ENCODE data around the gene CACNA2D3. TPM values are rescaled to one million over a fixed set of nuclear protein-coding genes. Genes with fewer than 3 reads are reported as not detected.

The CACNA2D3 gene
- total RNA-seq, 1 donor from 2014 or later, result not detected

DNA sequence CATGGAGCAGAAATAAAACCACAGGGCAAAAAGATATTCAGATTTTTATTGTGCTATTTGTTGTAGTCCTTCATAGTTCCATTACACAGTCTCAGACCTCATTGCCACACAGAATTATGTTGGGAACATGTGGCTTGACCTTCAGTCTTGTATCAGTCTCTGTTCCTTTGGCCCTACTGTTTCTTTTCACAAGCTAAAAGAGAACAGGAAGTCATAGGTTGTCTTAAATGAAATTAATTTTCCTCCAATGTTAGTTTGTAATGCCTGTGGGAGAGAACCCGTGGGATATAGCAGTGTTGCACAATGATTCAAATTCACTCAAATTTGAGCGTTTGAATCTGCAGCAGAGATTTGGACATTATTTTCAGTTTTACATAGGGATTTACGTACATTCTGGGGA, 445.6 kb downstream of the CACNA2D3 start:
- Histone ChIP-seq H3K4me1 (peaks cover 2% of the 10 kb centered on the region), H3K27me3 (no peaks in the 10 kb centered on the region), H3K4me3 (no peak overlapping the region), H3K4me2 (no peak overlapping the region), H4K20me1 (ENCODE audit: low read depth) (no peaks in the 10 kb centered on the region), H3F3A (ENCODE audit: low read depth) (no peaks in the 10 kb centered on the region), H3K27ac (no peak overlapping the region), H3K36me3 (no peaks in the 10 kb centered on the region), H3K79me2 (ENCODE audit: low read depth) (no peaks in the 10 kb centered on the region), H2AFZ (replicated peaks) (no peak overlapping the region), H3K9me3 (ENCODE audit: low read depth) (no peaks in the 10 kb centered on the region), H3K9ac (no peak overlapping the region)
- DNase-seq (ENCODE audit: low spot score), result no peak
- peaks cover 2% of the 10 kb centered on the region for H3K27me3 Mint-ChIP-seq (ENCODE audit: insufficient read depth, low read depth)
- no peak overlapping the region for H3K4me3 Mint-ChIP-seq
- no peaks in the 10 kb centered on the region for H3K36me3 Mint-ChIP-seq
- H3K27ac Mint-ChIP-seq, result no peak overlapping the region
- H3K4me1 Mint-ChIP-seq, result peaks cover 13% of the 10 kb centered on the region
- peaks cover 4% of the 10 kb centered on the region for H3K9me3 Mint-ChIP-seq
- no peak for TF ChIP-seq EZH2phosphoT487 (IDR thresholded peaks at IDR 0.05)

DNA sequence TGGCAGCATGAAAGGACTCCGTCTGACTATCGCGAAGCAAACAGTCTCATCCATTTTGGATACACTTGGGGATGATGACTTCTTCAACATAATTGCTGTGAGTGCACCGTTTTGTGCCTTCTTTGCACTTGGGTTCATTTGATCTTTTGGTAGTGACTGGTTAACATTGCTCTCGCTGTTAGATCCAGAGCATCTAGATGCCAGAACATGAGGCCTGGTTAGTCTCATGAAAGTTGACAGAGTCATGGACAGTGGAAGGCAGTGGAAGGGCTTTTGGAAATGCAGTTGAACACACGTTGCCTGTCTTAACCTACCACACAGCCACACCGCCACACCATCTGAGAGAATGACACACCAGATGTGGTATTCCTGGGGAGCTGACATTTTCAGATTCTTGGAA, 447.7 kb downstream of the CACNA2D3 start:
- H3K27me3 Mint-ChIP-seq (ENCODE audit: insufficient read depth, low read depth), result peaks cover 2% of the 10 kb centered on the region
- no peak for TF ChIP-seq EZH2 (IDR thresholded peaks at IDR 0.05)
- no peaks in the 10 kb centered on the region for H3K36me3 Mint-ChIP-seq
- Histone ChIP-seq H4K20me1 (ENCODE audit: low read depth) (no peaks in the 10 kb centered on the region), H2AFZ (replicated peaks) (no peak overlapping the region), H3K27me3 (no peaks in the 10 kb centered on the region), H3K9me3 (ENCODE audit: low read depth) (no peaks in the 10 kb centered on the region), H3K4me2 (no peak overlapping the region), H3K36me3 (no peaks in the 10 kb centered on the region), H3K79me2 (ENCODE audit: low read depth) (no peaks in the 10 kb centered on the region), H3K27ac (no peak overlapping the region), H3F3A (ENCODE audit: low read depth) (no peaks in the 10 kb centered on the region), H3K4me3 (no peak overlapping the region), H3K4me1 (peaks cover 8% of the 10 kb centered on the region), H3K9ac (no peak overlapping the region)
- no peak overlapping the region for H3K27ac Mint-ChIP-seq
- no peak for DNase-seq (ENCODE audit: low spot score)
- H3K4me1 Mint-ChIP-seq, result peaks cover 16% of the 10 kb centered on the region
- peaks cover 4% of the 10 kb centered on the region for H3K9me3 Mint-ChIP-seq
- no peak overlapping the region for H3K4me3 Mint-ChIP-seq

DNA sequence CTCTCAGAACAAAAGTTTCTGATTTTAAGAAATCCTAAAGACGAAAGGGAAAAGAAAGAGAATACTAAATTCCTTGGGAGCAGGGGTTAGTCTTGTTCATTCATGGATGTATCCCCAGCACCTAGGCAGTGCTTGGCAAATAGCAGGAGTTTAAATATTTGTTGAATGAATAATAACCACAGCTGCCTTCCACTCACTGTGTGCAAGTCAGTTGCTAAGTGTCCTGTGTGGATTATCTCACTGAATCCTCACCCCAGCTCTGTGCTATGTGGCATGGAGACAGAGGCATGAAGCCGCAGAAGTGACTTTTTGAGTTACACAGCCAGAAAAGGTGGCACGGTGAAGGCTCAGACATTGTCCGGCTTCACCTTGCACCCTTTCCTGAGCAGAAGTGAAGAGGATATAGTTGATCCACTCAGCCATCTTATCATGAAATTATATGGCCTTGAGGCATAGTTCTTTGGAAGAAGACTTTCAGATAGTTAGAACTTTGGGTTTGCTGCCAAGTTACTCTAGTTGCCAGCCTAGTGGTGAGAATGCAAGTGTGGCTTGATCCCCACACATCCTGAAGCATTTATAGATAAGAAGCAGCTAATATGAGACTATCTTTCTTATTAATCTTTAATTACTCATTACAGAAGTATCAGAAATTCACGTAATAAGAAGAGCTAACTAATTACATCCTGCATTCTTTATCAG, 450.0 kb downstream of the CACNA2D3 start:
- Histone ChIP-seq H3K79me2 (ENCODE audit: low read depth) (no peaks in the 10 kb centered on the region), H3K9me3 (ENCODE audit: low read depth) (no peaks in the 10 kb centered on the region), H3K4me3 (no peak overlapping the region), H3K36me3 (no peaks in the 10 kb centered on the region), H4K20me1 (ENCODE audit: low read depth) (no peaks in the 10 kb centered on the region), H3K4me1 (peaks cover 8% of the 10 kb centered on the region), H3K4me2 (no peak overlapping the region), H3F3A (ENCODE audit: low read depth) (no peaks in the 10 kb centered on the region), H3K27ac (no peak overlapping the region), H2AFZ (replicated peaks) (no peak overlapping the region), H3K27me3 (no peaks in the 10 kb centered on the region), H3K9ac (no peak overlapping the region)
- peaks cover 4% of the 10 kb centered on the region for H3K9me3 Mint-ChIP-seq
- H3K27me3 Mint-ChIP-seq (ENCODE audit: insufficient read depth, low read depth), result peaks cover 7% of the 10 kb centered on the region
- TF ChIP-seq EZH2phosphoT487 (IDR thresholded peaks at IDR 0.05), result no peak
- TF ChIP-seq, protein P1, sequence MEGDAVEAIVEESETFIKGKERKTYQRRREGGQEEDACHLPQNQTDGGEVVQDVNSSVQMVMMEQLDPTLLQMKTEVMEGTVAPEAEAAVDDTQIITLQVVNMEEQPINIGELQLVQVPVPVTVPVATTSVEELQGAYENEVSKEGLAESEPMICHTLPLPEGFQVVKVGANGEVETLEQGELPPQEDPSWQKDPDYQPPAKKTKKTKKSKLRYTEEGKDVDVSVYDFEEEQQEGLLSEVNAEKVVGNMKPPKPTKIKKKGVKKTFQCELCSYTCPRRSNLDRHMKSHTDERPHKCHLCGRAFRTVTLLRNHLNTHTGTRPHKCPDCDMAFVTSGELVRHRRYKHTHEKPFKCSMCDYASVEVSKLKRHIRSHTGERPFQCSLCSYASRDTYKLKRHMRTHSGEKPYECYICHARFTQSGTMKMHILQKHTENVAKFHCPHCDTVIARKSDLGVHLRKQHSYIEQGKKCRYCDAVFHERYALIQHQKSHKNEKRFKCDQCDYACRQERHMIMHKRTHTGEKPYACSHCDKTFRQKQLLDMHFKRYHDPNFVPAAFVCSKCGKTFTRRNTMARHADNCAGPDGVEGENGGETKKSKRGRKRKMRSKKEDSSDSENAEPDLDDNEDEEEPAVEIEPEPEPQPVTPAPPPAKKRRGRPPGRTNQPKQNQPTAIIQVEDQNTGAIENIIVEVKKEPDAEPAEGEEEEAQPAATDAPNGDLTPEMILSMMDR (IDR thresholded peaks at IDR 0.05), result no peak
- no peak for TF ChIP-seq EZH2 (IDR thresholded peaks at IDR 0.05)
- H3K4me1 Mint-ChIP-seq, result peaks cover 21% of the 10 kb centered on the region
- H3K4me3 Mint-ChIP-seq, result no peak overlapping the region
- H3K27ac Mint-ChIP-seq, result no peak overlapping the region
- no peak for DNase-seq (ENCODE audit: low spot score)
- H3K36me3 Mint-ChIP-seq, result no peaks in the 10 kb centered on the region

DNA sequence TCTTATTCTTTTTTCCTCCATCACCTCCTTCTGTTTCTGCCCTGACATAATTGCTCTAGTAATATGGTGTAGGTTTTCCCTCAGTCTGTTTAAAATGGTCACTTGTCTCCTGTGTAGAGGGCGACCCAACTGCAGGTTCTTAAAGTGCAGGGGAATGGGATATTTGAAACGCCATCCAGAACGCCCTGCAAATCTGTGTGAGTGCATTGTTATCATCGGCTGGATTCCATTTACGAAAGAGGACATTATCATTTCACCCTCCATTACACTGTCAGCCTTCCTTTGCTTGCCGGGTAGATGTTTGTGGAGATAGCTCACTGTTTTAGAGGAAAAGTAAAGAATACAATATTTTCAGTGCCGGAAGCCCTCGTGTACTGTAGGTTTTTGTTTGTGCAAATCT, 451.5 kb downstream of the CACNA2D3 start:
- Histone ChIP-seq H3K27ac (no peak overlapping the region), H3K9ac (no peak overlapping the region)
- TF ChIP-seq, protein P1 (IDR thresholded peaks at IDR 0.05), result no peak
- TF ChIP-seq EZH2phosphoT487 (IDR thresholded peaks at IDR 0.05) (no peak), EZH2 (IDR thresholded peaks at IDR 0.05) (no peak)

More for the DNA sequence above, 451.5 kb downstream of the CACNA2D3 start:
- H2AFZ ChIP-seq (replicated peaks), result peak overlapping the region; percentile 89
- no peak for DNase-seq (ENCODE audit: low spot score)
- Mint-ChIP-seq H3K4me3 (no peak overlapping the region), H3K36me3 (no peaks in the 10 kb centered on the region), H3K27me3 (ENCODE audit: insufficient read depth, low read depth) (peaks cover 8% of the 10 kb centered on the region), H3K4me1 (peaks cover 21% of the 10 kb centered on the region), H3K9me3 (peaks cover 4% of the 10 kb centered on the region), H3K27ac (peak overlapping the region; percentile 12)
- H3F3A ChIP-seq (ENCODE audit: low read depth), result no peaks in the 10 kb centered on the region
- no peak overlapping the region for H3K4me2 ChIP-seq
- no peak overlapping the region for H3K4me3 ChIP-seq
- H3K27me3 ChIP-seq, result no peaks in the 10 kb centered on the region
- no peaks in the 10 kb centered on the region for H3K36me3 ChIP-seq
- no peaks in the 10 kb centered on the region for H3K79me2 ChIP-seq (ENCODE audit: low read depth)
- H3K4me1 ChIP-seq, result peaks cover 8% of the 10 kb centered on the region
- H3K9me3 ChIP-seq (ENCODE audit: low read depth), result no peaks in the 10 kb centered on the region
- no peaks in the 10 kb centered on the region for H4K20me1 ChIP-seq (ENCODE audit: low read depth)
